GM12873 (cell line): ENCODE data around the gene NXPH1.

ENCODE experiments used
- TF ChIP-seq, protein P1 (sequence below): IDR thresholded peaks from 2 replicates; pipeline ENCODE4 v1.5.1; 2012; ENCODE audit warnings: low read depth, mild to moderate bottlenecking, moderate library complexity, low read length, control low read depth; ENCODE audit not compliant: insufficient read depth; ENCODE audit errors: missing control alignments

The NXPH1 gene

DNA sequence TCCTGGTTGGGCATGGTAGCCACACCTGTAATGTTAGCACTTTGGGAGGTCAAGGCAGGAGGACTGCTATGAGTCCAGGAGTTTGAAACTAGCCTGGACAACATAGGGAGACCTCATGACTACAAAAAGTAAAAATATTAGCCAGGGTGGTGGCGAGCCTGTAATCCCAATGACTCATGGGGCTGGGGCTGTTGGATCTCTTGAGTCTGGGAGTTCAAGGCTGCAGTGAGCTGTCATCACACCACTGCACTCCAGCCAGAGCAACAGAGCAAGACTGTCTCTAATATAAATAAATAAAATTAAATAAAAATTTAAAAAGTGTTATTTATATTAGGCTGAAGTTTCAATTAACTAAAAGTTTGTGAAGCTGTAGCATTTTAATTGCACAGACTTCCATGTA, 207.3 kb downstream of the NXPH1 start:
- TF ChIP-seq, protein P1, sequence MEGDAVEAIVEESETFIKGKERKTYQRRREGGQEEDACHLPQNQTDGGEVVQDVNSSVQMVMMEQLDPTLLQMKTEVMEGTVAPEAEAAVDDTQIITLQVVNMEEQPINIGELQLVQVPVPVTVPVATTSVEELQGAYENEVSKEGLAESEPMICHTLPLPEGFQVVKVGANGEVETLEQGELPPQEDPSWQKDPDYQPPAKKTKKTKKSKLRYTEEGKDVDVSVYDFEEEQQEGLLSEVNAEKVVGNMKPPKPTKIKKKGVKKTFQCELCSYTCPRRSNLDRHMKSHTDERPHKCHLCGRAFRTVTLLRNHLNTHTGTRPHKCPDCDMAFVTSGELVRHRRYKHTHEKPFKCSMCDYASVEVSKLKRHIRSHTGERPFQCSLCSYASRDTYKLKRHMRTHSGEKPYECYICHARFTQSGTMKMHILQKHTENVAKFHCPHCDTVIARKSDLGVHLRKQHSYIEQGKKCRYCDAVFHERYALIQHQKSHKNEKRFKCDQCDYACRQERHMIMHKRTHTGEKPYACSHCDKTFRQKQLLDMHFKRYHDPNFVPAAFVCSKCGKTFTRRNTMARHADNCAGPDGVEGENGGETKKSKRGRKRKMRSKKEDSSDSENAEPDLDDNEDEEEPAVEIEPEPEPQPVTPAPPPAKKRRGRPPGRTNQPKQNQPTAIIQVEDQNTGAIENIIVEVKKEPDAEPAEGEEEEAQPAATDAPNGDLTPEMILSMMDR = no peak

DNA sequence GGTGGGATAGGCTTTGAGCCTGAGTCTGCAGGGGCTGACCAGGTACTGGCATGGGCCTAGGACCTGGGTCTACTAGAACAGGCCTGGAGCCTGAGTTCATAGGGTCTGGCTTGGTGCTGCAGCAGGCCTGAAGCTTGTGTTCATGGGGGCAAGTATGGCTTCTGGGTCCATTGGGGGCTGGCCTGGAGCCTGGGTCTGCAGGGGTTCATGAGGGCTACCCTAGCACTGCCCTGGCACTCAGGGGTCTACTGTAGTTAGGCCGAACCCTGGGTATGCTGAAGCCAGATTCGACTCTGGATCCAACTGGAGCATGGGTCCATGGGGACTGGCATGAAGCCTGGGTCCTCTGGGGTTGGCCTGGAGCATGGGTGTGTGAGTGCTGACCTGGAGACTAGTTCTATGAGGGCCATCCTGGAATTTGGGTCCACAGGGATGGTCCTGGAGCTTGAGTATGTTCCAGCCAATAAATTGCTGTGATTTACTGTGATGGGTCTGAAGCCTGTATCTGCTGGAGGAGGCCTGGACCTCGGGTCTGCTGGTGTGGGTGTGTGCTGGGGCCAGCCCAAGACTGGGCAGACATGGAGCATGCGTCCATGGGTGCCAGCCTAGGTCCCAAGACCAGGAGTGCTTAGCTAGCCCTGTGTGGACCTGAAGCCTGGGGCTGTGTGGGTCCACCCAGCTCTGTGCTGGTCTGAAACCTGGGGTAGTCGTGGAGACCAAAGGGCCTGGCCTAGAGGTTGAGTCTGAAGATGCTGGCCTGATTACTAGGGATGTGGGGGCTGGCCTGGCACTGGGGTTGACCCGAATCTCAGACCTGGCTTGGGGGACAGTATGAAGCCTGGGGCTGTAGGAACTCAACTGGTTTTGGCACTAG, 235.5 kb downstream of the NXPH1 start:
- TF ChIP-seq, protein P1 = no peak

DNA sequence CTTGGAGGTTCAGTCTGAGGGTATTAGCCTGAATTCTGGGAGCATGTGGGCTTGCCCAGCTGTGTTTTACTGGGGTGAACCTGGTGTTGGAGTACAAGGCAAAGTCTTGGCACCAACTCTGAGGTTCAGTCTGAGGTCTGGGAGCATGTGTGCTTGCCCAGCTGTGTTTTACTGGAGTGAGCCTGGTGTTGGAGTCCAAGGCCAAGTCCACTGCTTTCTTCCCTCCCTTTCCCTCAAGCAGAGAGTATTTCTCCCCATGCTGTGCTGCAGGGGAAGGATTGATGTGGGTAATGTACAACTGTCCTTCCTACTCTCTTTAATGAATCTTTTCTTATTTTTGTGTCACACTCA, 236.1 kb downstream of the NXPH1 start:
- TF ChIP-seq, protein P1 = no peak

DNA sequence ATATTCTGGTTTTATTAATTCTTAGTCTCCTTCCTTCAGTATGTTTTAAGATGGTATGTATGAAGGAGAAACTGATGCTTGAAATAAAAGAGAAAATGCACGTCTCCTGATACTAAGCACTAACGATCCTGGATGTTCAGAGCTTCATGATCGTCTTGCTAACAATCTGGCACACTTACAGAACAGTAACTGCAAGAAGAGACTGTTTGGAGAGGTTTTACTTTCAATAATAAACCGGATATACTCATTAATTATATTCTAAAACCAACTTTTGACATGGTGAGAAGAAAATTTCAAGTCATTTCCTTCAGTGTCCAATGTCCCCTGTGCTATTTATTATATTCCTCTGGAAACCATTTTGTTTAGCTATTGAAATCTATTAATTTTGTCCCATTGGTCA, 251.0 kb downstream of the NXPH1 start:
- TF ChIP-seq, protein P1 = no peak

DNA sequence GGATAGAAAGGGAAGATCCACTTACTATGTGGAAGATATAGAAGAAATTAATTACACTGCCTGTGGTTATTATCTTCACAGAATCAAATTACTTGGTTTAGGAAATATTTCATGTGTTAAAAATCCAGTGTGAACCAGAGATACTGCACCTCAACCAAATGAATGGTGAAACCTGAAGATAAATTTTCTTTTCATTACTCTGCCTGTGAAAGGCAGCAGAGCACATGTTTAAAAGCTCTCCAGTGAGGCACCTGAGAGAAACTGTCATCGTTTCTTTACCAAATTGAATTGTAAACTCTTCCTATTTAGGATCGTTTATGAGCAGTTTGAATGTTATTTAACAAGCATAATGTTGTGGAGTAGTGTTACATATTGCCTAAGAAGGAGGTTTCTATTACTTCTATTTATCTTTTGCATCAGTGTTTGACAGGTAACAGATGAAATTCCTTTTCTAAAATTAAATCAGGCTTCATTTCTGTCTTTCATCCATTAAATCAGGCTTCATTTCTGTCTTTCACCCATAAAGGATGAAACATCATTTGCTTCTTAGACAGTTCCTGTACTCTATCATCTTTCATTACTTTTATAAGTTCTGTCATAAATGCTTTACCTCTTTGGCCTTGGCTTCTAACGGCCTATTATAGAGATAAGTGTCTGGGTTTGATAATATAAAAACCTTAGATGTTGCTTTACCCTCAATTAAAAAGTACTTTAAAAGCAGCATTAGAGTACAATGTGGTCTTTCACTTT, 266.6 kb downstream of the NXPH1 start:
- TF ChIP-seq, protein P1 = no peak

DNA sequence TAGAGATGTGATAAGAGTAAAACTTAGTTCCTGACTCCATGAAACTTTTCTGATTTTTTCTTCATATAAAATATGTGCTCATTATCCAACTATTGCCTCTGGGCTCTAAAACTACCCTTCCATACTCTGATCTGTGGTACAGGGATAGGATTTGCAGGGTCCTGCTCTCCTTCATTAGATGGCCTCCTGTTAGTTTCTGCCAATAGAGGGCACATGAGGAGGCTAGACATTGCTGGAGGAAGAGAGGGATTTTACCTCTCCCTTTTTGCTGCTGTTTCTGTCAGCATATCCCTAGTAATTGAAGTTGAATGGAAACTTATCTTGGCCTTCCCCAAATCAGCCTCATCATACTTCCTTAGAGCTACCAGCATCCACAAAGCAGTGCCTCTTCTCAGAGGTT, 269.4 kb downstream of the NXPH1 start:
- TF ChIP-seq, protein P1 = no peak

DNA sequence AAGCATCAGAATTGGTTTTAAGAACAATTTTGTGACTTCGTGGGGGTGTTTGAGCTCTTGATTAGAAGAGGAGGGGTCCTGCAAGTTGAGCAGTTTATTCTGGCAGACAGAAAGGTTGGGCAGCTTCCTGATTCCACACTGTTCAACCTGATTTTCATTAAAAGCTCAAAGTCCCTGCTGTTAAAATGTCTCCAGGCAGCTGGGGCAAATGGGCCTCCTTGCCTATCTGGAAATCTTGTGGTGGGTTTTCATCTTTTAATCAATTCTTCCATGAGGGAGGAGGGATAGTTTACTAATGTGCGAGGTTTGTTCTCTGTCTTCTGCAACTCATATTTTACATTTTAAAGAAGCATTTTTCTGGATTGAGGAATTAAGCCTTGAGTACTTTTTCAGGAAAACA, 276.7 kb downstream of the NXPH1 start:
- TF ChIP-seq, protein P1 = no peak
